GM21423 (cell line): ENCODE measurements around the gene TACC3.

Experiments
- ATAC-seq: cut with Tn5 transposase; IDR thresholded peaks from one replicate; pipeline ENCODE4 v1.9.1; 2021; ENCODE audit warnings: mild to moderate bottlenecking, moderate library complexity; ENCODE audit not compliant: unreplicated experiment

TACC3 gene

GRCh38 chr4:1721003-1721665 is at the start of gene TACC3, which contains the start of gene TMEM129:
Gene TACC3 (plus strand): TSS chr4:1721521. CDS start chr4:1723422, 1,901 bp downstream.
Gene TMEM129 (minus strand): TSS chr4:1721323. CDS start chr4:1720837, 486 bp downstream.
- peak; percentile 75 for ATAC-seq

GRCh38 chr4:1673671-1674070 is 47.6 kb upstream of the TACC3 start:
- no peak for ATAC-seq

DNA sequence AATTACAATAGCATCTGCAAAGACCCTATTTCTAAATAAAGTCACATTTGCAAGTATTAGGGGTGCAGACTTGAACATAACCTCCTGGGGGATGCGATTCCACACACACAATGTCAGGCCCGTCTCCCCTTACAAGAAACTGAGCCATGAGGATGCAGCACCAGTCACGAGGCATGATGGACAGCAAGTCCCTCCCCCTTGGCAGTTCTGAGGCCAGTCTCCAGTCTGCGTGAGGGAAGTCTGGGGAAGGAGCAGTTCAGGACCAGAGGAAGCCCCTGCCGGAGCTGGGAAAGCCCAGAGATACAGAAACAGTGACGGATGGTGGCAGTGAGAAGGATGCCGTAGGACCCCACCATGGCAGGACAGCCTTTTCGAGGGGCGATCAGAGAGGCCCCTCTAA is 46.6 kb upstream of the TACC3 start:
- no peak for ATAC-seq

GRCh38 chr4:1675136-1675801 is 46.1 kb upstream of the TACC3 start:
- ATAC-seq = no peak

DNA sequence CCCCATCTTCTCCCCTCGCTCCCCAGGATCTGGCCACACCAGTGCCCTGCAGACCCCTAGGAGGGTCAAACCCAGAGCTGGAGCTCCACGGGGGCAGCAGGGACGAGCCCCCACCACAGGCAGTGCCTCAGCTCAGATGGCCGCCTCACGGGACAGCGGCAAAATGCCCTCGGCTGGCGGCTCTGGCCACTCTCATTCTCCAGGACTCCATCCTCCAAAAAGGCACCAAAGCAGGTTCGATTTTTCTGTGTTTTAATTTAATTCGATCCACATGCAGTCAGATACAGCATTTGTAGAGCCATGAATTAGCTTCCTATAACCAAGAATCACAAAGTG is 45.6 kb upstream of the TACC3 start:
- no peak for ATAC-seq

DNA sequence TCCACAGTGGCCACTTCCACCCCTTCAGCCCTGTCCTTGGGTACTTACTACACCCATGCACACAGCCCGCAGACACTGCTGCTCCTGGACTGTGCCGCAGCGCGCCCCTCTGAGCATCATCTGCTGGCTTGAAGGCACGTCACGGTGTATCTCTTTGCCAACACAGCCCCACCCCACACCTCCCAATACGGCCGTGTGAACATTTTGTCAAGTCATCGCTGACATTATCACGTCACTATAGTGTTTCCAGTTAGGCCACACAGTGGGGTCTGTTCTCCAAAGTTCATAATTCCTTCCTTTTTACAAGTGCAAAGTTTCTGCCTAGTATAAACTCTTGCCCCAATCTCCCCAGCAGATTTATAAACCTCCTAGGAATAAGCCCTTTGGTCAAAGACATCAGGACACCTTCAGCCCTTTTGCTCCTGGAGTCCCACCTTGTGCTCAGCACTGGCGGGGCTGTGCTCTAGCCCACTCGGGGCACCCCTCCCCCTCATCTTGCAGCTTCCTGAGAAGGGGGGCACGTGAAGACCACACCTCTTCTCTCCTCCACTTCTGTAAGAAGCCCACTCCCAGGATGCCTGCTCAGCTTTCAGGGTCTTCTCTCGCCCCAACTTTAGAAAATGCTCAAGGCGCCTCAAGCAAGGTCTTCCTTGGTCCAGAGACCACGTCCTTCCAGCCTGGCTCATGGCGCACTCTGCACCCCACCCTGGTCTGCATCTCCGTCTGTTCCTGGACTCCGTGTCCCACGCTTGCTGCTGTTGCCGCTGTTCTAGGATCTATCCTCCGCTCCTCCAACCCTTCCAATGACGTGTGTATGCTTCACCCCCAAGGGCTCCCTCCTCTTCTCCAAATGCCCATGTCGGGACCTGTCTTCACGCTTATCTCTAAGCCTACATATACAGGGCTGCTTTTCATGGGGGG is 44.5 kb upstream of the TACC3 start:
- no peak for ATAC-seq

- no peak for ATAC-seq
Observed at GRCh38 chr4:1678244-1678643, 43.1 kb upstream of the TACC3 start.

- ATAC-seq = no peak
Observed at GRCh38 chr4:1682860-1683259, 38.5 kb upstream of the TACC3 start.

DNA sequence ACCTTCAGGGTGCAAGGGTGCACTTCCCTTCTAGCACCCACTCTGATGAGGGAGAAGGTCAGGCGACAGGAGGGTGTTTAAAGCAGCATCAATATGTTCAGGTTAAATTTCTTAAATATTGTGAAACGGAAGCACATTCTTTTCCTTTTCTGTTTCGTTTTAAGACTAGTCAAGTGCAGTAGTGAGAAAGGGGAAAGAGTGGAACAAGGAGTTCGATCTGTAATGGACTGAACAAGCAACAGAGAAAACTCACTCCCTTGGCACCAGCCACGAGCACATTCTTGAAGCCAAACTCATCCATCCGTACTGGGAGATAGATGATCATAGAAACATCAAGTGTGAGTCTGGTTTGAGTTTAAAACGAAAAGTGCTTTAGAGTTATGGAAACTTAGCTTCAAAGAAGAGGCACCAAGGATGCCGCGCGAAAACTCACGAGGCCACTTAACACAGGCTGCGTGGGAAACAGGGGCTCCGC is 38.0 kb upstream of the TACC3 start:
- ATAC-seq = no peak

DNA sequence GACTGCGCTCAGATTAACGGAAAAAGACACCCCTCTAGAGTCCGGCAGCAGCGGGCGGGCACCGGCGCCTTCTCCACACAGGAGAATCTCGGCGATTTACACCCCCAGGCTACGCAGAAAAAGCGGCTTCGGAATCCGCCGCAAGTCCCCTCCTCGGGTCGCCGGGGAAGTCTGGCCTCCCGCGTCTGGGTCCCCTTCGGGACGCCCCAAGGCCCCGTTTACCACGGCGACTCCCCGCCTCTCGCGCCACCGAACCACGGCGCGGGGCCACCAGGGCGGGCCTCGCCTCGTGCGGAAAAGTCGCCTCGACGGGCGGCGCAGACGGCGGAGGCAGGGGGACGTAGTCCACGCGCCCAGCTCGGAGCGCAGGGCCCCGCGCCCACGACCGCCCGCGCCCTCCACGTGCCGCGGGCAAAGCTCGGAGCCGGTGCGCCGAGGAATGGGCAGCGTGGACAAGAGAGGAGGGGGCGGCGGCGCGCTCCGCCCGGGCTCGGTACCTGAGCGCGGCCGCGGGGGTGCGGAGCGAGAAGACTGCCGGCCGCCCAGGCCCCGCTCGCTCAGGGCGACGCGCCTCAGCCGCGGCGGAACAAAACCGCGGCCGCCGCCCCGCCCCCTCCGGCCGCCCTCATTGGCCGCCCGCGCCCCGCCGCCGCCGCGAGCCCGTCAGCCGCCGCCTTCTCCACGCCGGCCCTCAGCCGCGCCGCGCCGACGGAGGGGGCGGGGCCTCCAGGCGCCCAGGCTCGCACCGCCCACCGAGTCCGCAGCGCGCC is 37.4 kb upstream of the TACC3 start, which contains the start of gene FAM53A:
TSS of gene FAM53A (minus strand) at position 578 of the 770 bp plus-strand sequence. CDS start 15,572 bp downstream, outside the sequence.
- ATAC-seq = peak; percentile 86

GRCh38 chr4:1684506-1685234 is 36.7 kb upstream of the TACC3 start:
- ATAC-seq = no peak

- no peak for ATAC-seq
Observed at GRCh38 chr4:1685235-1686150, 35.8 kb upstream of the TACC3 start.

DNA sequence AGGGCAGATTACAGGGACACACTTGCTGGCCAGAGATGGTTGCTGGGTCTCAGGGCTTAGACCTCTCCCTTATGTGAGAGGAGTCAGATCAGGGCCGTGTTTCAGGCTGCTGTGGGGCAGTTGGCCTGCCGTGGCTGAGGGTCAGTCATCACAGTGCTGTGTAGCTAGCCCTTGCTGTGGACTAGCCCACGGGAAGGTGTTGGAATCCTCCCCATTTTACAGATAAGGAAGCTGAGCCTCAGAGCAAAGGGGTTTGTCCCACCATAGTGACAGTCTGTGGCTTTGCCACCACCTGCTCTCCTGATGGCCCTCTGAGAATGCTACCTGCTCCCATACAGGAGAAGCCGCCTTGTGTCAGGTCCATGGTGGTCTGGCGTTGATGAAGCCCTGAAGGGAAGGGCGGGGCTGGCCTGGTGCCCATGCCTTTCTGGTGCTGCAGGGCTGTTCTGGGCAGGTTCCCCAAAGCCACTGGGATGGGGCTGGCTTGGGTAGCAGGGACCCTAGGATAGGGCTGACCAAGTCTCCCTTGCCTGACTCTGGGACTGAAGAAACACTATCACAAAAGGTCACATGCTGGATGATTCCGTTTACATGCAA is 34.8 kb upstream of the TACC3 start:
- ATAC-seq = no peak

GRCh38 chr4:1690698-1691097 is 30.6 kb upstream of the TACC3 start:
- ATAC-seq = no peak

DNA sequence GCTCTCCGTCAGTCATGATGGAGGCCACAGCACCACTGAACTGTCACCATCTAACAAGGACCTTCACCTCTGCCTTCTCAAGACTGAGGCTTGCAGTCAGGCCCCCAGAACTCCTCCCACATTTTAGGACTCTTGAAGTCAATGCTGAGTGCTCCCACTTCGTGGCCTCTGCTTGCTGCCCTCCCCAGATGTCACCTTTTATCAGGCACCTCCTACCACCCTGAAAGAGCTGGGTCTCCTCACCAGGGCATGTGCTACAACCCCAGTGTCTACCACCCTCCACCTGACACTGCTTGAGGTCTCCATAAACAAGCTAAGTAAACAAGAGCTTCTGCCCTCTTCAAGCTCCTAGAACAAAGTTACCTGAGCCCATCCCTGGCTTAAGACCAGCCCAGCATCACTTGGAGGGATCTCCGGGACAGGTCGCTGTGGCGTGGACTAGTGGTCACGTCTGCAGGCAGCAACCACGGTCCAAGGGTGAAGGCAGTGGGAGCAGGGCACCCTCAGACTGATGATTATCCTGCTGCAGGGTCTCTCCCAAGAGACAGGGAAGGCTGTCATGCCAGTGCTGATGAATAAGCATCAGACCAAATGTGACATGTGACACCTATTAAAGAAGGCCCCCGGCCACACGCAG is 29.5 kb upstream of the TACC3 start:
- ATAC-seq = no peak

DNA sequence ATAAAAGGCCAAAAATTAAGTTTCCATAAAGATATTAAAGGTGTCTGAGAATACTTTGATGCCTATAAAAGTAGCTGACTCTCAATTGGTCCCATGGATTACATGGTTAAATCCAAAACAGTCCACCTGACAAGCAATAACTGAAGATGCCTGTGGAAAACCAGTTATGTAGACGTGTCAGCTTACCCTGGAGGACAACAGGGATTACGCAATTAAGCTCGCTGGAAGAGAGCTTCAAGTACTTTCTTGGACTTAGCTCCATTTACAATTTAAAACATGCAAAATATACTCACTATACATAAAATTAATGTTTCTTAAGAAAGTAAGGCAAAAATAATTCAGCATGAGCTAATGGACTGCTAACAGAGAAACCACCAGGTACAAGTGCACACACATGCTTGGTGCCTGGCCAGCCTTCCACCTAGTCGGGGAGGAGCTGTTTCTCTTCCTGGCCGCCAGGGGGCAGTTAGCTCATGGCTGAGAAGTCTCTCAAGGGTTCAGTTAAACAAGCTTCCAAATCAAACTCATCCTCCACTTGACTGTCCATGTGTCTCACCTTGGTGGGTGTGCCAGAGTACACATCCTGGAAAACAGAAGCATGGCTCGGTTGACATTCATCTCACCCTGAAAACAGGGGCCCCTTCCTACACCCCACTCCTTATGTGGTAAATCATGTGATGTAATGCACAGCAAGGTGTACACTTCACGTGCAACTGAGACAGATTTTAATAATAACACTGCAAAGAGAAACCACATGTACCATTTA is 28.0 kb upstream of the TACC3 start:
- peak; percentile 78 for ATAC-seq

GRCh38 chr4:1695913-1696312 is 25.4 kb upstream of the TACC3 start:
- no peak for ATAC-seq
